H54 (cell line): ENCODE results near the gene ZC3H10.
"Not testable (repeated sequence)": the region's sequence is repeated elsewhere in the genome, so short reads cannot be mapped to it uniquely, and the experiment has no call there.

Source experiments
- DNase-seq: peaks from one replicate; pipeline ENCODE4 v3.0.0; 2011; ENCODE audit warnings: low spot score, mixed read lengths; ENCODE audit not compliant: insufficient read length
- FAIRE-seq: peaks from 3 replicates; lab custom pipeline; 2011; peaks lifted over from hg19 to GRCh38; lab: Jason Lieb, UNC
- POLR2A ChIP-seq: IDR thresholded peaks from 2 replicates; pipeline ENCODE4 v1.6.1; 2011; ENCODE audit warnings: low read depth, mild to moderate bottlenecking, low read length

The ZC3H10 gene

GRCh38 chr12:56117778-56118687, at the start of gene ZC3H10:
Gene ZC3H10, plus strand, starts transcription at chr12:56118266. Its CDS starts 2,297 bp downstream, at chr12:56120563.
- TF ChIP-seq POLR2A = peak; percentile 97
- FAIRE-seq (peak; percentile 96), DNase-seq (peak; percentile 76)

- FAIRE-seq = no peak
- no peak for DNase-seq
- TF ChIP-seq POLR2A = no peak
Measured at GRCh38 chr12:56071648-56072047, 46.4 kb upstream of the ZC3H10 start.

- no peak for TF ChIP-seq POLR2A
Measured at GRCh38 chr12:56074396-56074795, 43.7 kb upstream of the ZC3H10 start.

GRCh38 chr12:56077966-56078365, 40.1 kb upstream of the ZC3H10 start:
- not testable (repeated sequence) for FAIRE-seq, DNase-seq

More at GRCh38 chr12:56074396-56074795, 43.7 kb upstream of the ZC3H10 start:
- DNase-seq (no peak), FAIRE-seq (no peak)

- no peak for DNase-seq
- FAIRE-seq = no peak
- no peak for TF ChIP-seq POLR2A
Measured at GRCh38 chr12:56078427-56078826, 39.6 kb upstream of the ZC3H10 start.

GRCh38 chr12:56078931-56079722, 38.9 kb upstream of the ZC3H10 start:
- FAIRE-seq = no peak
- DNase-seq = peak; percentile 79
- no peak for TF ChIP-seq POLR2A

- FAIRE-seq = peak; percentile 75
Measured at GRCh38 chr12:56079723-56080555, 38.1 kb upstream of the ZC3H10 start, which contains the start of gene ERBB3. Gene ERBB3, plus strand, starts transcription at chr12:56080165. Its CDS starts 136 bp downstream, at chr12:56080301.

GRCh38 chr12:56080556-56081138, 37.4 kb upstream of the ZC3H10 start:
- FAIRE-seq (no peak), DNase-seq (no peak)
- TF ChIP-seq POLR2A = no peak

More at GRCh38 chr12:56079723-56080555, 38.1 kb upstream of the ZC3H10 start, which contains the start of gene ERBB3:
- TF ChIP-seq POLR2A = no peak; the same call in 1 of the 2 replicates
- DNase-seq = peak; percentile 89

- FAIRE-seq = no peak
- no peak for TF ChIP-seq POLR2A
- DNase-seq = no peak
Measured at GRCh38 chr12:56081393-56082347, 36.4 kb upstream of the ZC3H10 start.

- FAIRE-seq = no peak
- TF ChIP-seq POLR2A = no peak
- DNase-seq = no peak
Measured at GRCh38 chr12:56082382-56082781, 35.7 kb upstream of the ZC3H10 start.

GRCh38 chr12:56082967-56083366, 35.1 kb upstream of the ZC3H10 start:
- FAIRE-seq (no peak), DNase-seq (no peak)
- TF ChIP-seq POLR2A = no peak
